Stimulated activated CD8-positive, alpha-beta memory T cell treated with anti-CD3 and anti-CD28 coated beads, Interleukin-7, amount 100 ng/mL, for 4 hours (primary cell): Measurements from ENCODE around the gene FRZB.

Experiments
- DNase-seq, 2 donors: peaks; one replicate each; pipeline ENCODE4 v3.0.0-alpha.2; 2020; ENCODE audit warnings: low read depth in 2 of 2

The FRZB gene

DNA sequence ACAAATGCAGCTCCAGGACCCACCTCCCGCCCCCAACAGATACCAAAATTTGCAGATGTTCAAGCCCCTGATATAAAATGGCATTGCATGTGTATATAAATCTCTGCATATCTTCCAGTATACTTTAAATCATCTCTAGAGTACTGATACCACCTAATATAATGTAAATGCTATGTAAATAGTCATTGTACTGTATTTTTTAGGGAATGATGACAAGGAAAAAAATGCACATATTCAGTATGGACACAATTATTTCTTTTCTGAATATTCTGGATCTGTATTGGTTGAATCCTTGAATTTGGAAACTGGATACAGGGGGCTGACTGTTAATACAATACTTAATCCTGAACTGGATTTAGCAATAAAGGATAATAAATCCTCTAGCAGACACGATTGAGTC is 67.7 kb downstream of the FRZB start:
- no peak for DNase-seq

DNA sequence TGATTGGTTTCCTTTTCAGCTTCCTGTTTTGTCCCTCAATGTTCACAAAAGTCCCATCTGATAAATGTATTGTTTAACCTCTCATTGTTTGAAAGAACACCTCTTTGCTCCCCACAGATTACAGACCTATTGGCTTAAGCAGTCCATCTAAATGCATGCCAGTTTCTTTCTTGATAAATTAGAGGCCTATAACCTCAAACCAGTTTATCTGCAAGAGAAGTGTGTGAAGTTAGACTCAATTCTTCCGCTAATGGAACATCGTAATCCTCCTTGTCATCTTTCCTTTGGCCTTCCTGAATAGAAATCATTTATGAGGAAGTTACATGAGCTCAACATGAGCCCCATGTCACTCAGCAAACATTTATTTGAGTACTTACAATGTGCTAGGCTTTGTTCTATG is 74.0 kb downstream of the FRZB start:
- no peak for DNase-seq

DNA sequence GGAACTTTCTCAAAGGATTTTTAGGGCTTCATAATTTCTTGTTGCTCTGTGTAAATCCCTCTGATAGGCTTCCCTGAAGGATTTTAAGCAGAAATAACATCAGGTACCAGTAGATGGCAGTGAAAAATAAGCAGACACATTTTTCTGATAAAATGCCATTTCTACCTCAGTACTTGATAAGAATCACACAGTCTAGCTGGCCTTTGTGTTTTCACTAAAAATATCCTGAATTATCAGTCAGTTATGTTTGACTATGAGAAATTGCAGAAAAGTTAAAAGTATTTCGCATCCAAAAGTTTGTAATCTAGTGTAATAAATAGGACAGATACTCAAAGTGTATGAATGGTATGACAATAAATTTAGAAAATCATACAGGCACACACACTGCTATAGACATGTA is 81.7 kb downstream of the FRZB start:
- DNase-seq = no peak

DNA sequence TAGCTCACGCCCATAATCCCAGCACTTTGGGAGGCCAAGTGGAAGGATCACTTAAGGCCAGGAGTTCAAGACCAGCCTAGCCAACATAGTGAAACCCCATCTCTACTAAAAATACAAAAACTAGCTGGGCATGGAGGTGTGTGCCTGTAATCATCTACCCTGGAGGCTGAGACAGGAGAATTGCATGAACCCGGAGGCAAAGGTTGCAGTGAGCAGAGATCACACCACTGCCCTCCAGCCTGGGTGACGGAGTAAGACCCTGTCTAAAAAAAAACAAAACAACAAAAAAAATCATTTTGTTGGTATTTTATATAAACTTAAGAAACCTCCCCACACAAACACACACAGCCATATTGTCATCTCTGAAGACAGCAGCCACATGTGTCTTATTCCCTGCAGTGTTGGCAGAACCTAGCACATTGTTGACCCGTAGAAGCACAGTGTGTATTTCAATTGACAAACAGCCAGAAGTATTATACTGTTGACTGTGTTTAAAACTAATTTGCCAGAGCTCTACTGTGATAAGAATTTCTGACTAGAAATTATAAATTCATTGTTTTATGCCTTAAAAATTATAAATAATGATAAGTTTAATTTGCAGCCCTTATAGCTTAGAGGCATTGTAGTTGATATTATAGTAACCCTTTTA is 82.3 kb downstream of the FRZB start:
- no peak for DNase-seq
